ENCODE results near the gene HBE1. TPM values are rescaled to one million over a fixed set of nuclear protein-coding genes. Genes with fewer than 3 reads are reported as not detected.

HBE1 gene
- total and polyA plus RNA-seq, 9 donors, result 0.38 to 2.2 (median 0.62) TPM; not detected in 5

DNA sequence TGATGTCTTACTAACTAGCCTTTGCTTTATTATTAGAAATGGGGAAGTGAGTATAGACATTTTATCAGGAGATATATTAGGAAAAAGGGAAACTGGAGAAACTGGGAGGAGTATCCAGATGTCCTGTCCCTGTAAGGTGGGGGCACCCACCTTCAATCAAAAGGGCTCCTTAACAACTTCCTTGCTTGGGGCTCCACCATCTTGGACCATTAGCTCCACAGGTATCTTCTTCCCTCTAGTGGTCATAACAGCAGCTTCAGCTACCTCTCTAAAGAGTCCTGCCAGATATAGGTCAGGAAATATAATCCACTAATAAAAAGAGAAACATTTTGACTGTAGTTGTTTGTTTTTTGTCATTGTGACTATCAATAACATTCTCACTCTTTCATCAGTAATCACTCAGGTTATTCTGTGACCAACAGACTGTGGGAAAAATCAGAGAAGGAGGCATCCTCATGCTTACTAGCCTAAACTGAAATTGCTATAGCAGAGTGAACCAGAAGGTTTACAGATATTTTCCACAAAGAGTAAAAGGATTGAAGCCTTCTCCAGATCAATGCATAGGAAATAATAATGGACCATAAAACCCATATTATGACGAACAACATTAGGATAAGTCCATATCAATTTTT, 21.6 kb upstream of the HBE1 start:
- DNase-seq, result no peak
- 86 to 93% (median 87%) methylated on average over 1 of the region's 1 CpG for WGBS, 3 donors
- H3K27ac ChIP-seq, result no peak overlapping the region
- TF ChIP-seq, protein P1, sequence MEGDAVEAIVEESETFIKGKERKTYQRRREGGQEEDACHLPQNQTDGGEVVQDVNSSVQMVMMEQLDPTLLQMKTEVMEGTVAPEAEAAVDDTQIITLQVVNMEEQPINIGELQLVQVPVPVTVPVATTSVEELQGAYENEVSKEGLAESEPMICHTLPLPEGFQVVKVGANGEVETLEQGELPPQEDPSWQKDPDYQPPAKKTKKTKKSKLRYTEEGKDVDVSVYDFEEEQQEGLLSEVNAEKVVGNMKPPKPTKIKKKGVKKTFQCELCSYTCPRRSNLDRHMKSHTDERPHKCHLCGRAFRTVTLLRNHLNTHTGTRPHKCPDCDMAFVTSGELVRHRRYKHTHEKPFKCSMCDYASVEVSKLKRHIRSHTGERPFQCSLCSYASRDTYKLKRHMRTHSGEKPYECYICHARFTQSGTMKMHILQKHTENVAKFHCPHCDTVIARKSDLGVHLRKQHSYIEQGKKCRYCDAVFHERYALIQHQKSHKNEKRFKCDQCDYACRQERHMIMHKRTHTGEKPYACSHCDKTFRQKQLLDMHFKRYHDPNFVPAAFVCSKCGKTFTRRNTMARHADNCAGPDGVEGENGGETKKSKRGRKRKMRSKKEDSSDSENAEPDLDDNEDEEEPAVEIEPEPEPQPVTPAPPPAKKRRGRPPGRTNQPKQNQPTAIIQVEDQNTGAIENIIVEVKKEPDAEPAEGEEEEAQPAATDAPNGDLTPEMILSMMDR (IDR thresholded peaks at IDR 0.05), result no peak
- TF ChIP-seq EP300 (IDR thresholded peaks at IDR 0.05) (no peak), POLR2A (IDR thresholded peaks at IDR 0.05) (no peak)
- no peaks in the 10 kb centered on the region for H3K9me3 ChIP-seq
- intact Hi-C loops (cut with DNase I), result no loop called here
- H3K27me3 ChIP-seq, result no peaks in the 10 kb centered on the region
- no peak overlapping the region for H3K4me3 ChIP-seq
- no peaks in the 10 kb centered on the region for H3K36me3 ChIP-seq
- H3K4me1 ChIP-seq (ENCODE audit: insufficient read depth), result no peaks in the 10 kb centered on the region

DNA sequence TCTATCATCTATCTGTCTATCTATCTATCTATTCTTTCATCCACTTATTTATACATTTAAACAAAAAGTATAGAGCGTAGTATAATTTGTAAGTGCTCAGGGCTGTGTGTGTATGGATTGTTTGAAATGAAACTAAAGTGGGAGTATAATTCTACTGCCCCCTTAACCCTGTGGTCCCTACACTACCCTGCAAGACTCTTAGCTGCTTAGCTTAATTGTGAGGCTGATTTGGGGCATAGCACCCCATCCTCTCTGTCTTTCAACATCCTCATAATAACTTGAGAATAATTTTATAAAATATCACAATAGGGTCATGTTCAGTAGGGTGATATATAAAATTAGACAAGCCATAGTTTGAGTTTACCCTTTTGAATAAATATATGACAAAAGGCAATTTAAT, 20.4 kb upstream of the HBE1 start:
- Histone ChIP-seq H3K9me3 (no peaks in the 10 kb centered on the region), H3K36me3 (no peaks in the 10 kb centered on the region), H3K27me3 (no peaks in the 10 kb centered on the region), H3K27ac (no peak overlapping the region), H3K4me3 (no peak overlapping the region), H3K4me1 (ENCODE audit: insufficient read depth) (no peaks in the 10 kb centered on the region)
- DNase-seq, result no peak
- intact Hi-C loops (cut with DNase I), result no loop called here
- TF ChIP-seq EP300 (IDR thresholded peaks at IDR 0.05) (no peak), POLR2A (IDR thresholded peaks at IDR 0.05) (no peak)
- WGBS, 3 donors, result 95 to 97% (median 97%) methylated on average over 1 of the region's 1 CpG

DNA sequence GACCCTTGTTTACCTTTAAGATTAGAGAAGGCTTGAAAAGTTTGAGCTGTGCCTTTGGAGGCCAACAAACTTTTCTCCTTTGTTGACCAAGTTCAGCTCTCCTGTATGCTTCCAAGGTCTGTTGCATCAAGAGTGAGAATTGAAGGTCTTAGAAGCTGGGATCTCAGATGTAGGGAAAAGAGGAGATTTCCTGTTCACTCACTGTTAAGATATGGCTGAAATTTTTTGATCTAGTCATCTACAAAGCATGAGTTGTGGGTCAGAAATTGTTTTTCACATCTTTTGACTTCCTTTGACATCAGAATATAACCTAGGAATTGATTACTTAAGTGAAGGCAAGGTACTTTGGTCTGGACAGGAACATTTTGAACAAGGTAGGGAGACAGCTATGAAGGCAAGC, 20.0 kb upstream of the HBE1 start:
- intact Hi-C loops (cut with DNase I), result no loop called here
- H3K36me3 ChIP-seq, result no peaks in the 10 kb centered on the region
- H3K27ac ChIP-seq, result no peak overlapping the region
- DNase-seq, result no peak
- no peaks in the 10 kb centered on the region for H3K27me3 ChIP-seq
- TF ChIP-seq POLR2A (IDR thresholded peaks at IDR 0.05) (no peak), EP300 (IDR thresholded peaks at IDR 0.05) (no peak)
- TF ChIP-seq, protein P1 (IDR thresholded peaks at IDR 0.05), result no peak
- no peaks in the 10 kb centered on the region for H3K4me1 ChIP-seq (ENCODE audit: insufficient read depth)
- H3K4me3 ChIP-seq, result no peak overlapping the region
- H3K9me3 ChIP-seq, result no peaks in the 10 kb centered on the region

GRCh38 chr11:5288906-5289550, 19.3 kb upstream of the HBE1 start:
- H3K36me3 ChIP-seq, result no peaks in the 10 kb centered on the region
- 73 to 77% (median 75%) methylated on average over 6 of the region's 6 CpGs for WGBS, 3 donors
- intact Hi-C loops (cut with DNase I), result no loop called here
- DNase-seq, result no peak
- no peaks in the 10 kb centered on the region for H3K4me1 ChIP-seq (ENCODE audit: insufficient read depth)
- H3K4me3 ChIP-seq, result no peak overlapping the region
- no peak overlapping the region for H3K27ac ChIP-seq
- TF ChIP-seq, protein P1 (IDR thresholded peaks at IDR 0.05), result no peak
- TF ChIP-seq POLR2A (IDR thresholded peaks at IDR 0.05), result no peak
- no peak for TF ChIP-seq EP300 (IDR thresholded peaks at IDR 0.05)
- H3K9me3 ChIP-seq, result no peaks in the 10 kb centered on the region
- H3K27me3 ChIP-seq, result no peaks in the 10 kb centered on the region
